HCT116 (cell line): ENCODE measurements around the gene COPZ1. TPM values are rescaled to one million over a fixed set of nuclear protein-coding genes. Genes with fewer than 3 reads are reported as not detected.

Source experiments
- ATAC-seq: fragments of 200-7000 bp; cut with Tn5 transposase; 2 replicates; pipeline ENCODE4 v1.9.1; 2020; ENCODE audit warnings: mild to moderate bottlenecking, moderate library complexity
- BruUV-seq: library from RNA; stranded (reverse); fragments of 400-500 nt; replicated peaks from 2 replicates; lab custom pipeline; 2021; lab: Mats Ljungman, UMichigan
- CTCF ChIA-PET: fragments of 300-600 bp; sonication (Branson Sonifier 250); formaldehyde crosslinking; loops from one replicate; lab custom pipeline; 2021; ENCODE audit warnings: antibody characterized with exemption; lab: Charles Lee
- POLR2A ChIA-PET: fragments of 300-600, 350-600 bp; sonication (Branson Sonifier 250); formaldehyde crosslinking; loops from one replicate; lab custom pipeline; 2021; ENCODE audit warnings: antibody characterized with exemption; lab: Charles Lee
- RAD21 ChIA-PET, 2 experiments: fragments of 300-600 bp; sonication (Branson Sonifier 250); formaldehyde crosslinking; loops; one replicate each; lab custom pipeline; 2023; ENCODE audit warnings: low total read pairs in 2 of 2; ENCODE audit not compliant: uncharacterized antibody in 2 of 2, unreplicated experiment in 2 of 2, low non-redundant PET in 1 of 2; lab: Charles Lee
- DNase-seq: peaks from one replicate; pipeline ENCODE4 v3.0.0-alpha.2; 2010; ENCODE audit warnings: low read depth, low spot score
- H2AFZ ChIP-seq: fragments of 200-600 bp; shearing (Covaris generic), sonication (generic); 2 replicates; pipeline ENCODE4 v1.6.1; 2017; ENCODE audit warnings: low read depth, mixed run types, mixed read lengths, antibody characterized with exemption, low read length; ENCODE audit not compliant: poor library complexity, severe bottlenecking
- H3K27ac ChIP-seq: 2 replicates; pipeline ENCODE4 v1.5.1; 2012; ENCODE audit warnings: low read depth, low read length
- H3K27me3 ChIP-seq: fragments of 200-600 bp; sonication (generic); 2 replicates; pipeline ENCODE4 v1.6.1; 2016; ENCODE audit warnings: mixed run types, low read length, mixed read lengths; ENCODE audit not compliant: insufficient read depth
- H3K36me3 ChIP-seq, 2 experiments: fragments of 200-500 bp in 1 of 2; fragments of 200-600 bp in 1 of 2; sonication (Bioruptor generic) in 1 of 2; sonication (generic) in 1 of 2; 2 replicates each; pipeline versions ENCODE4 v1.5.1 to v1.6.1; 2014 to 2016; ENCODE audit warnings: low read length in 2 of 2, inconsistent platforms in 1 of 2, mixed read lengths in 1 of 2, mixed run types in 1 of 2; ENCODE audit not compliant: insufficient read depth in 2 of 2, control insufficient read depth in 1 of 2
- H3K4me1 ChIP-seq, 2 experiments: fragments of 200-600 bp in 1 of 2; sonication (generic) in 1 of 2; 2 replicates each; pipeline versions ENCODE4 v1.5.1 to v1.6.1; 2012 to 2017; ENCODE audit warnings: low read length in 2 of 2, inconsistent platforms in 1 of 2, mild to moderate bottlenecking in 1 of 2, mixed read lengths in 1 of 2, mixed run types in 1 of 2, moderate library complexity in 1 of 2; ENCODE audit not compliant: insufficient read depth in 2 of 2, control insufficient read depth in 1 of 2
- H3K4me2 ChIP-seq: fragments of 200-600 bp; sonication (generic); 2 replicates; pipeline ENCODE4 v1.6.1; 2017; ENCODE audit warnings: mixed run types, low read length, mixed read lengths
- H3K4me3 ChIP-seq, 2 experiments: fragments of 200-600 bp in 1 of 2; sonication (generic) in 1 of 2; replicated peaks in 1 of 2; 2 replicates each; pipeline ENCODE4 v1.5.1; 2011 to 2016; ENCODE audit warnings: low read length in 2 of 2, control low read depth in 1 of 2, low read depth in 1 of 2, mild to moderate bottlenecking in 1 of 2, mixed read lengths in 1 of 2, mixed run types in 1 of 2
- H3K79me2 ChIP-seq: fragments of 200-600 bp; sonication (generic); 2 replicates; pipeline ENCODE4 v1.6.1; 2017; ENCODE audit warnings: mild to moderate bottlenecking, mixed run types, low read length, moderate library complexity, mixed read lengths; ENCODE audit not compliant: insufficient read depth
- H3K9ac ChIP-seq: fragments of 200-600 bp; sonication (generic); 2 replicates; pipeline ENCODE4 v1.6.1; 2016; ENCODE audit warnings: low read length, mixed read lengths
- H3K9me2 ChIP-seq: fragments of 200-600 bp; sonication (generic), shearing (Covaris generic); 2 replicates; pipeline ENCODE4 v1.6.1; 2017; ENCODE audit warnings: mixed run types, mild to moderate bottlenecking, moderate library complexity; ENCODE audit not compliant: insufficient read depth
- H3K9me3 ChIP-seq, 2 experiments: fragments of 200-500 bp in 1 of 2; fragments of 200-600 bp in 1 of 2; sonication (Bioruptor generic) in 1 of 2; sonication (generic) in 1 of 2; 2 replicates each; pipeline ENCODE4 v1.6.1; 2014 to 2017; ENCODE audit warnings: low read length in 2 of 2, mixed read lengths in 2 of 2, inconsistent platforms in 1 of 2, low read depth in 1 of 2, mild to moderate bottlenecking in 1 of 2, mixed run types in 1 of 2, moderate library complexity in 1 of 2; ENCODE audit not compliant: control insufficient read depth in 1 of 2, insufficient read depth in 1 of 2
- H4K20me1 ChIP-seq: fragments of 200-600 bp; sonication (generic), shearing (Covaris generic); 2 replicates; pipeline ENCODE4 v1.6.1; 2017; ENCODE audit warnings: mixed run types, mild to moderate bottlenecking, moderate library complexity; ENCODE audit not compliant: insufficient read depth
- ATF3 ChIP-seq: IDR thresholded peaks from 2 replicates; pipeline ENCODE4 v1.6.1; 2012
- CBX3 ChIP-seq: IDR thresholded peaks from 2 replicates; pipeline ENCODE4 v1.6.1; 2012; ENCODE audit warnings: low read depth
- CEBPB ChIP-seq: IDR thresholded peaks from 2 replicates; pipeline ENCODE4 v1.6.1; 2012; ENCODE audit warnings: low read depth
- CTCF ChIP-seq, 3 experiments: fragments of 200-600 bp in 1 of 3; sonication (generic) in 1 of 3; IDR thresholded peaks in 2 of 3; conservative IDR thresholded peaks in 1 of 3; 2 replicates each; pipeline ENCODE4 v1.5.1; 2012 to 2017; ENCODE audit warnings: low read depth in 2 of 3, low read length in 2 of 3, antibody characterized with exemption in 1 of 3, borderline replicate concordance in 1 of 3, control low read depth in 1 of 3, mild to moderate bottlenecking in 1 of 3, mixed read lengths in 1 of 3, mixed run types in 1 of 3, moderate library complexity in 1 of 3; ENCODE audit not compliant: insufficient read depth in 1 of 3
- ELF1 ChIP-seq: IDR thresholded peaks from 2 replicates; pipeline ENCODE4 v1.6.1; 2012; ENCODE audit warnings: low read depth, borderline replicate concordance
- EZH2 ChIP-seq: fragments of 200-600 bp; sonication (generic); IDR thresholded peaks from 2 replicates; pipeline ENCODE4 v1.6.1; 2017; ENCODE audit warnings: antibody characterized with exemption, mixed run types
- EZH2phosphoT487 ChIP-seq: fragments of 200-600 bp; IDR thresholded peaks from 2 replicates; pipeline ENCODE4 v1.6.1; 2018; ENCODE audit warnings: antibody characterized with exemption, borderline replicate concordance
- FOSL1 ChIP-seq: IDR thresholded peaks from 2 replicates; pipeline ENCODE4 v1.6.1; 2012; ENCODE audit warnings: low read depth
- JUND ChIP-seq: IDR thresholded peaks from 2 replicates; pipeline ENCODE4 v1.6.1; 2012
- MAX ChIP-seq: IDR thresholded peaks from 2 replicates; pipeline ENCODE4 v1.6.1; 2012
- POLR2A ChIP-seq: IDR thresholded peaks from 2 replicates; pipeline ENCODE4 v1.7.0; 2011; ENCODE audit warnings: borderline replicate concordance; ENCODE audit not compliant: insufficient read depth, insufficient read length; ENCODE audit errors: extremely low read depth
- POLR2AphosphoS5 ChIP-seq: IDR thresholded peaks from 2 replicates; pipeline ENCODE4 v1.6.1; 2011; ENCODE audit warnings: mild to moderate bottlenecking, low read depth, low read length, moderate library complexity
- RAD21 ChIP-seq: IDR thresholded peaks from 2 replicates; pipeline ENCODE4 v1.6.1; 2012; ENCODE audit warnings: low read depth, mild to moderate bottlenecking
- REST ChIP-seq: IDR thresholded peaks from 2 replicates; pipeline ENCODE4 v1.6.1; 2012; ENCODE audit warnings: low read depth
- TCF7L2 ChIP-seq: IDR thresholded peaks from 2 replicates; pipeline ENCODE4 v1.7.0; 2011; ENCODE audit warnings: borderline replicate concordance, inconsistent platforms; ENCODE audit not compliant: insufficient read depth, insufficient read length; ENCODE audit errors: extremely low read depth
- YY1 ChIP-seq: IDR thresholded peaks from 2 replicates; pipeline ENCODE4 v1.6.1; 2011; ENCODE audit warnings: low read length, low read depth, moderate library complexity, mild to moderate bottlenecking; ENCODE audit not compliant: insufficient replicate concordance; ENCODE audit errors: extremely low read depth
- intact Hi-C: fragments of 100-400 bp; cut with micrococcal nuclease; formaldehyde crosslinking; loops from 2 replicates; pipeline ENCODE4 v1.10.0; 2022
- total RNA-seq: library from RNA; stranded (reverse); gene quantifications from one replicate; pipeline ENCODE4 v1.2.1, GENCODE V29; 2021; ENCODE audit not compliant: unreplicated experiment

Gene COPZ1
- total RNA-seq, 1 experiment from 2014 or later = 191 TPM

- Histone ChIP-seq H3K27ac (peak overlapping the region; percentile 82), H3K36me3 (no peaks in the 10 kb centered on the region), H3K9me2 (no peaks in the 10 kb centered on the region), H3K4me2 (peak overlapping the region; percentile 63), H3K4me1 (peaks cover 58 to 91% of the 10 kb centered on the region in 2 experiments), H3K9ac (peak overlapping the region; percentile 41; the same call in 1 of the 2 replicates), H4K20me1 (no peaks in the 10 kb centered on the region), H3K9me3 (no peaks in the 10 kb centered on the region), H3K79me2 (peaks cover 10% of the 10 kb centered on the region; the same call in 1 of the 2 replicates), H3K27me3 (no peaks in the 10 kb centered on the region), H3K4me3 (0 out of 4 replicates have a peak overlapping the region, but pooled peaks of 1 of the 2 experiments have one; percentile 23), H2AFZ (no peak overlapping the region)
- CTCF ChIA-PET = no interaction called here
- RAD21 ChIA-PET = no interaction called here
- intact Hi-C loops = no loop called here
- DNase-seq = no peak
- POLR2A ChIA-PET = interaction anchor here (0.6 to 1.6 kb wide), 2 partner anchors 52 to 95 kb away, joined by 3 read pairs; partner anchors contain the start of genes CBX5 and HNRNPA1
- TF ChIP-seq CEBPB (no peak), MAX (no peak), FOSL1 (no peak), YY1 (no peak), ELF1 (no peak)
- ATAC-seq = no peak
- BruUV-seq = no TSS peak
Observed at GRCh38 chr12:54375259-54375579, 50.3 kb downstream of the COPZ1 start.

- no peaks in the 10 kb centered on the region for H3K36me3 ChIP-seq
- H3K79me2 ChIP-seq = peaks cover 10% of the 10 kb centered on the region; the same call in 1 of the 2 replicates
- no peak overlapping the region for H3K4me2 ChIP-seq
- ATAC-seq (no peak), DNase-seq (no peak)
- ChIA-PET POLR2A (interaction anchor here (0.6 to 1.6 kb wide), 2 partner anchors 18 to 97 kb away, joined by 3 read pairs; partner anchors contain the start of genes CBX5 and HNRNPA1), RAD21 (no interaction called here), CTCF (no interaction called here)
- H3K4me1 ChIP-seq = peaks cover 46 to 77% of the 10 kb centered on the region in 2 experiments
- H2AFZ ChIP-seq = no peak overlapping the region
- no TSS peak for BruUV-seq
- H3K9ac ChIP-seq = no peak overlapping the region
- intact Hi-C loops = no loop called here
- no peak overlapping the region for H3K4me3 ChIP-seq
- no peaks in the 10 kb centered on the region for H3K9me2 ChIP-seq
- no peaks in the 10 kb centered on the region for H3K9me3 ChIP-seq
- no peaks in the 10 kb centered on the region for H3K27me3 ChIP-seq
- H3K27ac ChIP-seq = no peak overlapping the region
- H4K20me1 ChIP-seq = no peaks in the 10 kb centered on the region
- TF ChIP-seq JUND (no peak), CTCF (IDR thresholded peaks at IDR 0.05 in 2 of 3, conservative IDR thresholded peaks at IDR 0.05 in 1 of 3; ENCODE audit: borderline replicate concordance in 1 of 3, insufficient read depth in 1 of 3, low read depth in 2 of 3, low read length in 2 of 3) (no peak), POLR2A (no peak), CBX3 (no peak), EZH2phosphoT487 (no peak), FOSL1 (no peak), ATF3 (no peak), TCF7L2 (no peak), EZH2 (no peak), RAD21 (no peak), REST (no peak), POLR2AphosphoS5 (no peak), CEBPB (no peak)
Observed at GRCh38 chr12:54376596-54376995, 51.7 kb downstream of the COPZ1 start.
